Inflammatory macrophage treated with lipopolysaccharide for 4 hours (primary cell): ENCODE measurements around the gene ADAMTS14.
"Not testable (repeated sequence)": the region's sequence is repeated elsewhere in the genome, so short reads cannot be mapped to it uniquely, and the experiment has no call there.

Experiments
- DNase-seq: peaks from one replicate; pipeline ENCODE4 v3.0.0-alpha.2; 2020

ADAMTS14 gene

GRCh38 chr10:70658582-70659136 lies 13.6 kb upstream of the ADAMTS14 start:
- no peak for DNase-seq

GRCh38 chr10:70659306-70659705 lies 13.0 kb upstream of the ADAMTS14 start:
- peak; percentile 84 for DNase-seq

GRCh38 chr10:70660722-70661121 lies 11.6 kb upstream of the ADAMTS14 start:
- DNase-seq: no peak

- DNase-seq: no peak
Observed at GRCh38 chr10:70661623-70662361, 10.5 kb upstream of the ADAMTS14 start.

- DNase-seq: no peak
Observed at GRCh38 chr10:70662362-70663220, 9.7 kb upstream of the ADAMTS14 start.

- not testable (repeated sequence) for DNase-seq
Observed at GRCh38 chr10:70663458-70664409, 8.6 kb upstream of the ADAMTS14 start.

- DNase-seq: no peak
Observed at GRCh38 chr10:70664702-70665195, 7.6 kb upstream of the ADAMTS14 start.

- DNase-seq: no peak
Observed at GRCh38 chr10:70666960-70667798, 5.1 kb upstream of the ADAMTS14 start.

GRCh38 chr10:70667818-70668217 lies 4.5 kb upstream of the ADAMTS14 start:
- DNase-seq: not testable (repeated sequence)

- no peak for DNase-seq
Observed at GRCh38 chr10:70668454-70668970, 3.8 kb upstream of the ADAMTS14 start.

GRCh38 chr10:70669015-70669414 lies 3.3 kb upstream of the ADAMTS14 start:
- DNase-seq: no peak

GRCh38 chr10:70669732-70670317 lies 2.5 kb upstream of the ADAMTS14 start:
- no peak for DNase-seq

GRCh38 chr10:70671619-70672164 lies 614 bp upstream of the ADAMTS14 start:
- no peak for DNase-seq

- DNase-seq: no peak
Observed at GRCh38 chr10:70673043-70673928, 980 bp downstream of the ADAMTS14 start.

- DNase-seq: no peak
Observed at GRCh38 chr10:70673929-70674559, 1.7 kb downstream of the ADAMTS14 start.

GRCh38 chr10:70674560-70675495 lies 2.5 kb downstream of the ADAMTS14 start:
- no peak for DNase-seq

GRCh38 chr10:70675496-70676161 lies 3.3 kb downstream of the ADAMTS14 start:
- peak; percentile 42 for DNase-seq
